KMS-11 (cell line): ENCODE results near the gene FAM219B.

Source experiments
- H2AFZ ChIP-seq: fragments of 200-600 bp; sonication (generic); 2 replicates; pipeline ENCODE4 v1.6.1; 2016; ENCODE audit warnings: antibody characterized with exemption, mixed run types, low read depth
- H3K27ac ChIP-seq: fragments of 200-600 bp; sonication (generic); 2 replicates; pipeline ENCODE4 v1.6.1; 2016; ENCODE audit warnings: mild to moderate bottlenecking, mixed run types
- H3K27me3 ChIP-seq: fragments of 200-600 bp; sonication (generic); 2 replicates; pipeline ENCODE4 v1.6.1; 2017; ENCODE audit warnings: mild to moderate bottlenecking, low read depth, mixed run types, moderate library complexity; ENCODE audit not compliant: insufficient read depth
- H3K36me3 ChIP-seq: fragments of 200-600 bp; sonication (generic); 2 replicates; pipeline ENCODE4 v1.6.1; 2017; ENCODE audit warnings: mild to moderate bottlenecking, mixed run types; ENCODE audit not compliant: insufficient read depth
- H3K4me1 ChIP-seq: fragments of 200-600 bp; sonication (generic); 2 replicates; pipeline ENCODE4 v1.6.1; 2016; ENCODE audit warnings: mild to moderate bottlenecking, low read depth, mixed run types; ENCODE audit not compliant: poor library complexity, severe bottlenecking
- H3K4me2 ChIP-seq: fragments of 200-600 bp; sonication (generic); 2 replicates; pipeline ENCODE4 v1.7.0; 2016; ENCODE audit warnings: mild to moderate bottlenecking, mixed run types
- H3K4me3 ChIP-seq: fragments of 200-600 bp; sonication (generic); IDR thresholded peaks from 2 replicates; pipeline ENCODE4 v1.6.1; 2017; ENCODE audit warnings: low read depth, low read length, mixed read lengths; ENCODE audit not compliant: insufficient read depth
- H3K79me2 ChIP-seq: fragments of 200-600 bp; sonication (generic); 2 replicates; pipeline ENCODE4 v1.6.1; 2016; ENCODE audit warnings: low read depth, mixed run types; ENCODE audit not compliant: insufficient read depth
- H3K9ac ChIP-seq: fragments of 200-600 bp; sonication (generic); 2 replicates; pipeline ENCODE4 v1.6.1; 2016; ENCODE audit warnings: mild to moderate bottlenecking, mixed run types
- H4K20me1 ChIP-seq: fragments of 200-600 bp; sonication (generic); 2 replicates; pipeline ENCODE4 v1.6.1; 2016; ENCODE audit warnings: mild to moderate bottlenecking, mixed run types; ENCODE audit not compliant: insufficient read depth
- TF ChIP-seq, protein P1 (sequence below): fragments of 200-600 bp; sonication (generic); conservative IDR thresholded peaks from 2 replicates; pipeline ENCODE4 v1.6.1; 2017; ENCODE audit warnings: low read depth, mild to moderate bottlenecking, antibody characterized with exemption, low read length, moderate library complexity, mixed read lengths

FAM219B gene

DNA sequence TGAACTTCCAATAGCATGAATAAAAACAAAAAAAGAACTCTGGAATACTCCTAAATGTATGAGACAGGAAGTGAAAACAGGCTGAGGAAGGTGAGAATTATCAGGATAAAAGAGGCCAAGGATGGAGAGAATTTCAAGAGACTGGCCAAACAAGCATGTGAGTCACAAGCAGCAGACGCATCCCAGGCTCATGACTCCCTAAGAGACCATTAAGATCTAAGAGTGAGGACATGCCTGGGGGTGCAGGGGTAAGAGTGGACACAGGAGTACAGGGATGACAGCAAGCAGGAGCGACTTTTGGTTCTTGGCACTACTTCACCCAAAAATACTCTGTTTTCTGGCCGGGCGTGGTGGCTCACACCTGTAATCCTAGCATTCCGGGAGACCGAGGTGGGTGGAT, 40.6 kb downstream of the FAM219B start:
- Histone ChIP-seq H3K4me3 (no peak overlapping the region), H3K4me1 (peaks cover 21% of the 10 kb centered on the region), H3K79me2 (peaks cover 39% of the 10 kb centered on the region; the same call in 1 of the 2 replicates), H3K4me2 (no peak overlapping the region), H3K9ac (no peak overlapping the region), H3K36me3 (no peaks in the 10 kb centered on the region; the same call in 1 of the 2 replicates), H2AFZ (no peak overlapping the region), H4K20me1 (no peaks in the 10 kb centered on the region), H3K27me3 (no peaks in the 10 kb centered on the region), H3K27ac (no peak overlapping the region)
- TF ChIP-seq, protein P1, sequence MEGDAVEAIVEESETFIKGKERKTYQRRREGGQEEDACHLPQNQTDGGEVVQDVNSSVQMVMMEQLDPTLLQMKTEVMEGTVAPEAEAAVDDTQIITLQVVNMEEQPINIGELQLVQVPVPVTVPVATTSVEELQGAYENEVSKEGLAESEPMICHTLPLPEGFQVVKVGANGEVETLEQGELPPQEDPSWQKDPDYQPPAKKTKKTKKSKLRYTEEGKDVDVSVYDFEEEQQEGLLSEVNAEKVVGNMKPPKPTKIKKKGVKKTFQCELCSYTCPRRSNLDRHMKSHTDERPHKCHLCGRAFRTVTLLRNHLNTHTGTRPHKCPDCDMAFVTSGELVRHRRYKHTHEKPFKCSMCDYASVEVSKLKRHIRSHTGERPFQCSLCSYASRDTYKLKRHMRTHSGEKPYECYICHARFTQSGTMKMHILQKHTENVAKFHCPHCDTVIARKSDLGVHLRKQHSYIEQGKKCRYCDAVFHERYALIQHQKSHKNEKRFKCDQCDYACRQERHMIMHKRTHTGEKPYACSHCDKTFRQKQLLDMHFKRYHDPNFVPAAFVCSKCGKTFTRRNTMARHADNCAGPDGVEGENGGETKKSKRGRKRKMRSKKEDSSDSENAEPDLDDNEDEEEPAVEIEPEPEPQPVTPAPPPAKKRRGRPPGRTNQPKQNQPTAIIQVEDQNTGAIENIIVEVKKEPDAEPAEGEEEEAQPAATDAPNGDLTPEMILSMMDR, result no peak

- H3K36me3 ChIP-seq, result no peaks in the 10 kb centered on the region; the same call in 1 of the 2 replicates
- H3K79me2 ChIP-seq, result peaks cover 34% of the 10 kb centered on the region; the same call in 1 of the 2 replicates
- TF ChIP-seq, protein P1, result no peak
- no peaks in the 10 kb centered on the region for H3K27me3 ChIP-seq
- H3K9ac ChIP-seq, result no peak overlapping the region
- H3K4me1 ChIP-seq, result peaks cover 14% of the 10 kb centered on the region
- H3K4me2 ChIP-seq, result no peak overlapping the region
- H3K4me3 ChIP-seq, result no peak overlapping the region
- H2AFZ ChIP-seq, result no peak overlapping the region
- H3K27ac ChIP-seq, result no peak overlapping the region
- no peaks in the 10 kb centered on the region for H4K20me1 ChIP-seq
Measured at GRCh38 chr15:74865316-74865715, 41.3 kb downstream of the FAM219B start.

DNA sequence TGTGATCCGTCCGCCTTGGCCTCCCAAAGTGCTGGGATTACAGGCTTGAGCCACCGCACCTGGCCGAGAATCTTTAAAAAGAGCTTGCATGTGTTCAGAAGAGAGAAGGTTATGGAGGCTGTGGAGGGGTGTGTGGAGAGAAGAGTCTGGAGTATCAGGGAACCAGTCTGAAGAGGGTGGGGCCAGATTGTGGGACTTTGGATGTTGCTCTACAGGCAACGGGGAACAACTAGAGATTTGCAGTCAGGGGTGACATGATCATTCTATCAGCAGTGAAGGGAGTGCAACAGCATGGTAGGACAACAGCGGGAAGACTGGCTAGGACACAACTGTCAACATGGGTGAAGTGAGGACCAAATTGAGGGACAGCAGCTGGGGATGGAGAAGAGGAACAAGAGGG, 42.4 kb downstream of the FAM219B start:
- Histone ChIP-seq H4K20me1 (no peaks in the 10 kb centered on the region), H2AFZ (no peak overlapping the region), H3K4me2 (no peak overlapping the region), H3K4me1 (peaks cover 12% of the 10 kb centered on the region), H3K9ac (no peak overlapping the region), H3K4me3 (no peak overlapping the region), H3K79me2 (peaks cover 24% of the 10 kb centered on the region; the same call in 1 of the 2 replicates), H3K27ac (no peak overlapping the region), H3K27me3 (no peaks in the 10 kb centered on the region), H3K36me3 (no peaks in the 10 kb centered on the region)
- TF ChIP-seq, protein P1, result no peak

GRCh38 chr15:74863239-74864056, 43.2 kb downstream of the FAM219B start:
- TF ChIP-seq, protein P1, result no peak
- no peak overlapping the region for H3K9ac ChIP-seq
- H3K79me2 ChIP-seq, result peaks cover 16% of the 10 kb centered on the region; the same call in 1 of the 2 replicates
- H3K27ac ChIP-seq, result no peak overlapping the region
- H3K4me2 ChIP-seq, result no peak overlapping the region
- no peak overlapping the region for H2AFZ ChIP-seq
- H3K36me3 ChIP-seq, result no peaks in the 10 kb centered on the region
- no peaks in the 10 kb centered on the region for H4K20me1 ChIP-seq
- H3K4me3 ChIP-seq, result no peak overlapping the region
- no peaks in the 10 kb centered on the region for H3K27me3 ChIP-seq
- peaks cover 7% of the 10 kb centered on the region for H3K4me1 ChIP-seq
